ENCODE results near the gene NEK8. TPM values are rescaled to one million over a fixed set of nuclear protein-coding genes. Genes with fewer than 3 reads are reported as not detected.

Gene NEK8
- total and polyA plus RNA-seq, 8 donors, result 2.8 to 17.8 (median 3.4) TPM; not detected in 1

DNA sequence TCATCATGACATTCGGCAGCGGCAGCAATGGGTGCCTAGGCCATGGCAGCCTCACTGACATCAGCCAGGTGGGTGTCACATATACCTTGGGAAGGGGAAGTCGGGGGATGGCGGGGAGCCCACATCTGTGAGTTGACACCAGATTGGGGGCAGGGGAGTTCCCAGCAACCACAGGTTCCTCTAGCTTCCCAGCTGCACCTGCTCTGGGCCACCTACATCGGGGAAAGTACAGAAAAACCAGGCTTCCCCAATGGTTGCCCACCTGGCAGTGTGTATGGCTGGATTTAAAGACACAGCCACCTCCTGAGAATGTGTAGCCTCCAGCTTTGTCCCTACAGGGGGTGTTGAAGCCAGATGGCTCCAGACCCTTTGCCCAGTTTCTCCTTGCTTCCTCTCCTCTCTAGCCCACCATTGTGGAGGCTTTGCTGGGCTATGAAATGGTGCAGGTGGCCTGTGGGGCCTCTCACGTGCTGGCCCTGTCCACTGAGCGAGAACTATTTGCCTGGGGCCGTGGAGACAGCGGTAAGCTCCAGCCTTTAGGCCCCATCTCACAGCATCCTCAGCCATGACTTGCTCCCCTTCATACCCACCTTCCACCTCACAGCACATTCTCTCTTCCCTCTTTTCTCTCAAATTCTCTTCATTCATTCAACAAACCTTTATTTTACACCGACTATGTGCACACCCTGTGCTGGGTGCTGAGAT is 10.2 kb downstream of the NEK8 start:
- no peaks in the 10 kb centered on the region for H3K9me3 ChIP-seq
- WGBS, 5 donors, result 87 to 91% (median 91%) methylated on average over 10 of the region's 10 CpGs
- TF ChIP-seq POLR2AphosphoS5 (IDR thresholded peaks at IDR 0.05) (no peak), EP300 (IDR thresholded peaks at IDR 0.05) (no peak), POLR2A (IDR thresholded peaks at IDR 0.05) (no peak)
- TF ChIP-seq, protein P1, sequence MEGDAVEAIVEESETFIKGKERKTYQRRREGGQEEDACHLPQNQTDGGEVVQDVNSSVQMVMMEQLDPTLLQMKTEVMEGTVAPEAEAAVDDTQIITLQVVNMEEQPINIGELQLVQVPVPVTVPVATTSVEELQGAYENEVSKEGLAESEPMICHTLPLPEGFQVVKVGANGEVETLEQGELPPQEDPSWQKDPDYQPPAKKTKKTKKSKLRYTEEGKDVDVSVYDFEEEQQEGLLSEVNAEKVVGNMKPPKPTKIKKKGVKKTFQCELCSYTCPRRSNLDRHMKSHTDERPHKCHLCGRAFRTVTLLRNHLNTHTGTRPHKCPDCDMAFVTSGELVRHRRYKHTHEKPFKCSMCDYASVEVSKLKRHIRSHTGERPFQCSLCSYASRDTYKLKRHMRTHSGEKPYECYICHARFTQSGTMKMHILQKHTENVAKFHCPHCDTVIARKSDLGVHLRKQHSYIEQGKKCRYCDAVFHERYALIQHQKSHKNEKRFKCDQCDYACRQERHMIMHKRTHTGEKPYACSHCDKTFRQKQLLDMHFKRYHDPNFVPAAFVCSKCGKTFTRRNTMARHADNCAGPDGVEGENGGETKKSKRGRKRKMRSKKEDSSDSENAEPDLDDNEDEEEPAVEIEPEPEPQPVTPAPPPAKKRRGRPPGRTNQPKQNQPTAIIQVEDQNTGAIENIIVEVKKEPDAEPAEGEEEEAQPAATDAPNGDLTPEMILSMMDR (IDR thresholded peaks at IDR 0.05), result no peak
- no peaks in the 10 kb centered on the region for H3K27me3 ChIP-seq
- peaks cover 12 to 27% (median 23%) of the 10 kb centered on the region in 4 donors for H3K4me1 ChIP-seq
- no peak overlapping the region for H3K27ac ChIP-seq
- no peak for DNase-seq
- intact Hi-C loops (cut with DNase I; ENCODE audit: low total_unique reads), result no loop called here
- H3K4me3 ChIP-seq, result no peak overlapping the region
- peaks cover 0 to 14% (median 3%) of the 10 kb centered on the region in 4 donors for H3K36me3 ChIP-seq

DNA sequence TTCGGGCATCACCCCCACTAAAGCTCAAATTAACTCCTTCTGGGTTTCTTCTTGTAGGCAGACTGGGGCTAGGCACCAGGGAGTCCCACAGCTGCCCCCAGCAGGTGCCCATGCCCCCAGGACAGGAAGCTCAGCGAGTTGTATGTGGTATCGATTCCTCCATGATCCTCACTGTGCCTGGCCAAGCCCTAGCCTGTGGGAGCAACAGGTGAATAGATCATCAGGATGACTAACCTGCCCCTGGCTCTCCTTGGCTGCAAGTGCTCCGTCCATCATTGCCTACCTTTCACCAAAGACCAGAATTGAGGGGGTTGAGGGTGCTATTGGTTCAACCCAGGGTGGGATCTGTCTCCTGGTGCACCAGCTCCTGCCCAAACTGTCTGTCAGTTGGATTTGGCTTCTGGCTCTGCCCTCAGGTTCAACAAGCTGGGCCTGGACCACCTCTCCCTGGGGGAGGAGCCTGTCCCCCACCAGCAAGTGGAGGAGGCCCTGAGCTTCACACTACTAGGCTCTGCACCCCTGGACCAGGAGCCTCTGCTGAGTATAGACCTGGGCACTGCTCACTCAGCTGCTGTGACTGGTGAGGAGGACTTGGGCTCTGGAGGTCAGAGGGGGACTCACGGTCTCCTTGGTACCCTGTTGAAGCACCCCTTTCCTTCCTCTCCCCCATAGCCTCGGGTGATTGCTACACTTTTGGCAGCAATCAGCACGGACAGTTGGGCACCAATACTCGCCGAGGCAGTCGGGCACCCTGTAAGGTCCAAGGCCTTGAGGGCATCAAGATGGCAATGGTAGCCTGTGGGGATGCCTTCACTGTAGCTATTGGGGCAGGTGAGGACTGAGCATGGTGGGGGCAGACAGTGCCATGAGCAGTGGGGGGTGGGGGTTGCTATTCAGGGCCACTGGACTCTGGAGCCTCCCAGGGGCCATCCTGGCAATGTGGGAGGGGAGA is 12.1 kb downstream of the NEK8 start:
- no peak for DNase-seq
- Histone ChIP-seq H3K27me3 (peaks cover 0 to 5% (median 0%) of the 10 kb centered on the region in 3 donors), H3K36me3 (peaks cover 0 to 7% (median 0%) of the 10 kb centered on the region in 4 donors), H3K4me1 (peaks cover 19 to 44% (median 38%) of the 10 kb centered on the region in 4 donors), H3K4me3 (no peak overlapping the region), H3K9me3 (no peaks in the 10 kb centered on the region), H3K27ac (peak overlapping the region in 1 of 5 donors; percentile 97)
- TF ChIP-seq POLR2AphosphoS5 (IDR thresholded peaks at IDR 0.05) (no peak), POLR2A (IDR thresholded peaks at IDR 0.05) (no peak), EP300 (IDR thresholded peaks at IDR 0.05) (no peak)
- TF ChIP-seq, protein P1 (IDR thresholded peaks at IDR 0.05), result no peak
- intact Hi-C loops (cut with DNase I; ENCODE audit: low total_unique reads), result no loop called here
- 86 to 88% (median 87%) methylated on average over 10 of the region's 10 CpGs for WGBS, 5 donors

DNA sequence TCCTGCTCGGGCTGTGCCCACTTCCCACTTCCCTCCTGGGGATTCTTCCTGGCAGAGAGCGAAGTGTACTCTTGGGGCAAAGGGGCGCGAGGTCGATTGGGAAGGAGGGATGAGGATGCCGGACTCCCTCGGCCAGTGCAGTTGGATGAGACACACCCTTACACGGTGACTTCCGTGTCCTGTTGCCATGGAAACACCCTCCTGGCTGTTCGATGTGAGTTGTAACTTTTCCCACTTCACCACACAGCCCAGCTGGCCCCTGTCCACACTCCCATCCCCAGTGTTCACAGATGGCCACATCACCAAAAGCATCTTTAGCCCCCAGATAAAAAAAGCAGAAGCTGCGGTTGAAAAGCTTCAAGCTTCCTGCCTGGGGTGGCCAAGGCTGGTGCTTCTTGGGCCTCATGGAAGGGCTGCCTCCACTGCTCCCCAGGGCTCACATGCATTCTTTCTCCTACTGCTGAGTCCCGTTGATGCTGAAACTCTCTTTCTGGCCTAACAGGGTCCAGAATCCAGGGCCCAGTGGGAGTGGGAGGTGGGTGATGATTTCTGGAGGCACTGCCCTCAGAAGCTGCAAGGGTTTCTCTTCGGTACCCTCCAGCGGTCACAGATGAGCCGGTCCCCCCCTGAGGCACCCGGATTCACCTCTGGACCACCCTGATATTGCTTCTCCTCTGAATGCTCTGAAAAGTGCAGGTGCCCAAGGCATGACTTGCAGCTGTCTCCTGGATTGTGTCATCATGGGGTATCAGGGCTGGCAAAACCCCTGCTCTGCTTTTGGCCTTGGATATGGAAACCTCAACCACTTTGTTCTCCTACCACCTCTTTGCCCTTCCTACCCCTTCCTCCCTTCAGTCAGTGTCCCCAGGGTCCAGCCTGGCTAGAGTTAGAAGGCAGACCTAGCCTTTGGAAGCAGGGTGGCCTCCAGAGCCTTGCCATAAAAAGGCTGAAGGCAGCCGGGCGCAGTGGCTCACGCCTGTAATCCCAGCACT is 13.1 kb downstream of the NEK8 start:
- Histone ChIP-seq H3K27ac (peak overlapping the region in 4 of 5 donors; percentile 96 to 99 (median 98)), H3K36me3 (peaks cover 0 to 7% (median 0%) of the 10 kb centered on the region in 4 donors), H3K9me3 (no peaks in the 10 kb centered on the region), H3K4me3 (no peak overlapping the region), H3K4me1 (peaks cover 28 to 54% (median 48%) of the 10 kb centered on the region in 4 donors), H3K27me3 (peaks cover 0 to 5% (median 0%) of the 10 kb centered on the region in 3 donors)
- TF ChIP-seq, protein P1 (IDR thresholded peaks at IDR 0.05), result no peak
- no peak for TF ChIP-seq EP300 (IDR thresholded peaks at IDR 0.05)
- TF ChIP-seq POLR2A (IDR thresholded peaks at IDR 0.05), result no peak
- no peak for TF ChIP-seq POLR2AphosphoS5 (IDR thresholded peaks at IDR 0.05)
- DNase-seq, result no peak
- 68 to 73% (median 71%) methylated on average over 15 to 19 of the region's 19 CpGs for WGBS, 5 donors
- intact Hi-C loops (cut with DNase I; ENCODE audit: low total_unique reads), result no loop called here
